Liver (tissue), 3 donors: ENCODE data around the gene MBLAC1.

Source experiments
- SP1 ChIP-seq: IDR thresholded peaks from 2 replicates; pipeline ENCODE4 v1.6.1; 2018; ENCODE audit warnings: antibody characterized with exemption, mild to moderate bottlenecking
- TAF1 ChIP-seq: conservative IDR thresholded peaks from 2 replicates; pipeline ENCODE4 v1.6.1; 2016; ENCODE audit warnings: antibody characterized with exemption, mild to moderate bottlenecking
- YY1 ChIP-seq: IDR thresholded peaks from 2 replicates; pipeline ENCODE4 v1.6.1; 2016; ENCODE audit warnings: antibody characterized with exemption, mild to moderate bottlenecking
- TF ChIP-seq, protein P1 (sequence below): IDR thresholded peaks from 2 replicates; pipeline ENCODE4 v1.6.1; 2016; ENCODE audit warnings: antibody characterized with exemption, mild to moderate bottlenecking
- TF ChIP-seq, protein P2 (sequence below): fragments of 150-350 bp; IDR thresholded peaks from 2 replicates; pipeline ENCODE4 v1.5.1; 2017; ENCODE audit warnings: improper control_type of control experiment, low read depth, low read length; ENCODE audit not compliant: missing input control
- donor health status: healthy.
- donor health status: healthy.

- TF ChIP-seq, protein P1, sequence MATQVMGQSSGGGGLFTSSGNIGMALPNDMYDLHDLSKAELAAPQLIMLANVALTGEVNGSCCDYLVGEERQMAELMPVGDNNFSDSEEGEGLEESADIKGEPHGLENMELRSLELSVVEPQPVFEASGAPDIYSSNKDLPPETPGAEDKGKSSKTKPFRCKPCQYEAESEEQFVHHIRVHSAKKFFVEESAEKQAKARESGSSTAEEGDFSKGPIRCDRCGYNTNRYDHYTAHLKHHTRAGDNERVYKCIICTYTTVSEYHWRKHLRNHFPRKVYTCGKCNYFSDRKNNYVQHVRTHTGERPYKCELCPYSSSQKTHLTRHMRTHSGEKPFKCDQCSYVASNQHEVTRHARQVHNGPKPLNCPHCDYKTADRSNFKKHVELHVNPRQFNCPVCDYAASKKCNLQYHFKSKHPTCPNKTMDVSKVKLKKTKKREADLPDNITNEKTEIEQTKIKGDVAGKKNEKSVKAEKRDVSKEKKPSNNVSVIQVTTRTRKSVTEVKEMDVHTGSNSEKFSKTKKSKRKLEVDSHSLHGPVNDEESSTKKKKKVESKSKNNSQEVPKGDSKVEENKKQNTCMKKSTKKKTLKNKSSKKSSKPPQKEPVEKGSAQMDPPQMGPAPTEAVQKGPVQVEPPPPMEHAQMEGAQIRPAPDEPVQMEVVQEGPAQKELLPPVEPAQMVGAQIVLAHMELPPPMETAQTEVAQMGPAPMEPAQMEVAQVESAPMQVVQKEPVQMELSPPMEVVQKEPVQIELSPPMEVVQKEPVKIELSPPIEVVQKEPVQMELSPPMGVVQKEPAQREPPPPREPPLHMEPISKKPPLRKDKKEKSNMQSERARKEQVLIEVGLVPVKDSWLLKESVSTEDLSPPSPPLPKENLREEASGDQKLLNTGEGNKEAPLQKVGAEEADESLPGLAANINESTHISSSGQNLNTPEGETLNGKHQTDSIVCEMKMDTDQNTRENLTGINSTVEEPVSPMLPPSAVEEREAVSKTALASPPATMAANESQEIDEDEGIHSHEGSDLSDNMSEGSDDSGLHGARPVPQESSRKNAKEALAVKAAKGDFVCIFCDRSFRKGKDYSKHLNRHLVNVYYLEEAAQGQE = no peak
- TF ChIP-seq, protein P2, sequence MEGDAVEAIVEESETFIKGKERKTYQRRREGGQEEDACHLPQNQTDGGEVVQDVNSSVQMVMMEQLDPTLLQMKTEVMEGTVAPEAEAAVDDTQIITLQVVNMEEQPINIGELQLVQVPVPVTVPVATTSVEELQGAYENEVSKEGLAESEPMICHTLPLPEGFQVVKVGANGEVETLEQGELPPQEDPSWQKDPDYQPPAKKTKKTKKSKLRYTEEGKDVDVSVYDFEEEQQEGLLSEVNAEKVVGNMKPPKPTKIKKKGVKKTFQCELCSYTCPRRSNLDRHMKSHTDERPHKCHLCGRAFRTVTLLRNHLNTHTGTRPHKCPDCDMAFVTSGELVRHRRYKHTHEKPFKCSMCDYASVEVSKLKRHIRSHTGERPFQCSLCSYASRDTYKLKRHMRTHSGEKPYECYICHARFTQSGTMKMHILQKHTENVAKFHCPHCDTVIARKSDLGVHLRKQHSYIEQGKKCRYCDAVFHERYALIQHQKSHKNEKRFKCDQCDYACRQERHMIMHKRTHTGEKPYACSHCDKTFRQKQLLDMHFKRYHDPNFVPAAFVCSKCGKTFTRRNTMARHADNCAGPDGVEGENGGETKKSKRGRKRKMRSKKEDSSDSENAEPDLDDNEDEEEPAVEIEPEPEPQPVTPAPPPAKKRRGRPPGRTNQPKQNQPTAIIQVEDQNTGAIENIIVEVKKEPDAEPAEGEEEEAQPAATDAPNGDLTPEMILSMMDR = no peak
- TF ChIP-seq YY1 (no peak), SP1 (no peak), TAF1 (no peak)
Measured at GRCh38 chr7:100085515-100085914, 41.3 kb upstream of the MBLAC1 start.
